Right cardiac atrium (tissue), 5 donors: ENCODE measurements around the gene RPGRIP1. TPM values are rescaled to one million over a fixed set of nuclear protein-coding genes. Genes with fewer than 3 reads are reported as not detected.

Experiments used
- polyA plus RNA-seq: library from polyadenylated mRNA; stranded (reverse); fragments of 200-250 nt; gene quantifications from one replicate; pipeline ENCODE4 v1.2.3, GENCODE V29; 2013
- total RNA-seq, 4 donors: library from RNA; stranded (reverse); fragmentation: NEBNext Ultra II Directional; extraction: Animal tissue kit (Norgen Biotek cat#: 25700); gene quantifications; one replicate each; pipeline ENCODE4 v1.2.1, GENCODE V29; 2021
- donor health status: healthy with polysubstance abuse.
- donor health status: DM: no; HTN: yes; CAD: no.
- donor health status: DM: no; HTN: no; CAD: no.
- donor health status: DM: no; HTN: yes; CAD: no; lungs with severe emphysema.
- donor health status: DM: yes; HTN: yes; CAD: no.

Gene RPGRIP1
- total and polyA plus RNA-seq, 5 donors, result 0.20 to 1.0 (median 0.42) TPM

Other genes starting within 250 kb of the RPGRIP1 start
- 1 to 10 TPM in 3 of 4 donors, under 1 TPM in 1; 0.56 to 1.7 (median 1.1) TPM for gene TPPP2, start 249.9 kb upstream of the RPGRIP1 start, total RNA-seq
- 0.43 TPM for gene TPPP2, start 249.9 kb upstream of the RPGRIP1 start, polyA plus RNA-seq
- not detected for gene RNASE13, start 245.3 kb upstream of the RPGRIP1 start, total RNA-seq
- gene RNASE13, start 245.3 kb upstream of the RPGRIP1 start, polyA plus RNA-seq, result not detected
- gene RNASE7, start 237.7 kb upstream of the RPGRIP1 start, total RNA-seq, result not detected
- not detected for gene RNASE7, start 237.7 kb upstream of the RPGRIP1 start, polyA plus RNA-seq
- gene RNASE8, start 222.3 kb upstream of the RPGRIP1 start, total RNA-seq, result not detected
- not detected for gene RNASE8, start 222.3 kb upstream of the RPGRIP1 start, polyA plus RNA-seq
- gene ARHGEF40, start 209.8 kb upstream of the RPGRIP1 start, total RNA-seq, result 10 to 100 TPM; 19.8 to 25.8 (median 21.0) TPM
- gene ARHGEF40, start 209.8 kb upstream of the RPGRIP1 start, polyA plus RNA-seq, result 15.1 TPM
- gene ZNF219, start 181.4 kb upstream of the RPGRIP1 start, total RNA-seq, result 10 to 100 TPM; 49.1 to 62.4 (median 56.1) TPM
- gene ZNF219, start 181.4 kb upstream of the RPGRIP1 start, polyA plus RNA-seq, result 68.6 TPM
- gene TMEM253, start 179.0 kb upstream of the RPGRIP1 start, total RNA-seq, result under 1 TPM; 0.28 to 0.63 (median 0.29) TPM
- gene TMEM253, start 179.0 kb upstream of the RPGRIP1 start, polyA plus RNA-seq, result 0.57 TPM
- gene OR5AU1, start 124.0 kb upstream of the RPGRIP1 start, total RNA-seq, result not detected
- not detected for gene OR5AU1, start 124.0 kb upstream of the RPGRIP1 start, polyA plus RNA-seq
- 100 to 1,000 TPM; 241 to 308 (median 289) TPM for gene HNRNPC, start 10.6 kb upstream of the RPGRIP1 start, total RNA-seq
- gene HNRNPC, start 10.6 kb upstream of the RPGRIP1 start, polyA plus RNA-seq, result 334 TPM
- gene SUPT16H, start 103.9 kb downstream of the RPGRIP1 start, total RNA-seq, result 10 to 100 TPM; 33.7 to 38.7 (median 35.0) TPM
- 27.4 TPM for gene SUPT16H, start 103.9 kb downstream of the RPGRIP1 start, polyA plus RNA-seq
- 10 to 100 TPM; 34.8 to 40.6 (median 39.7) TPM for gene CHD8, start 176.0 kb downstream of the RPGRIP1 start, total RNA-seq
- gene CHD8, start 176.0 kb downstream of the RPGRIP1 start, polyA plus RNA-seq, result 21.0 TPM
- 10 to 100 TPM; 22.5 to 25.7 (median 24.5) TPM for gene RAB2B, start 196.9 kb downstream of the RPGRIP1 start, total RNA-seq
- 15.3 TPM for gene RAB2B, start 196.9 kb downstream of the RPGRIP1 start, polyA plus RNA-seq
- 10 to 100 TPM; 66.0 to 82.2 (median 75.2) TPM for gene TOX4, start 197.1 kb downstream of the RPGRIP1 start, total RNA-seq
- 20.0 TPM for gene TOX4, start 197.1 kb downstream of the RPGRIP1 start, polyA plus RNA-seq
- 10 to 100 TPM; 25.8 to 30.3 (median 28.1) TPM for gene METTL3, start 231.3 kb downstream of the RPGRIP1 start, total RNA-seq
- 25.5 TPM for gene METTL3, start 231.3 kb downstream of the RPGRIP1 start, polyA plus RNA-seq
- gene SALL2, start 246.3 kb downstream of the RPGRIP1 start, total RNA-seq, result 10 to 100 TPM in 3 of 4 donors, 1 to 10 TPM in 1; 6.8 to 16.1 (median 12.0) TPM
- 4.0 TPM for gene SALL2, start 246.3 kb downstream of the RPGRIP1 start, polyA plus RNA-seq